Fibroblast of skin of back (primary cell): ENCODE measurements around the gene IMMP2L.

ENCODE experiments used
- DNase-seq: peaks from one replicate; pipeline ENCODE4 v3.0.0-alpha.2; 2013

The IMMP2L gene

DNA sequence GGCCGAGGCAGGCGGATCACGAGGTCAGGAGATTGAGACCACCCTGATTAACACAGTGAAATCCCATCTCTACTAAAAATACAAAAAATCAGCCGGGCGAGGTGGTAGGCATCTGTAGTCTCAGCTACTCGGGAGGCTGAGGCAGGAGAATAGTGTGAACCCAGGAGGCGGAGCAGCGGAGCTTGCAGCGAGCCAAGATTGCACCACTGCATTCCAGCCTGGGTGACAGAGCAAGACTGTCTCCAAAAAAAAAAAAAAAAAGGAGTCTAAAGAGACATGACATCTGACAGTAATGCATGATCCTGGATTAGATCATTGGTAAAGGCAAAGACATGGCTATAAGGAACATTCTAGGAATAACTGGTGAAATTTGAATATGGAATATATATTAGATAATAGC, 489.6 kb downstream of the IMMP2L start:
- DNase-seq = peak; percentile 20

DNA sequence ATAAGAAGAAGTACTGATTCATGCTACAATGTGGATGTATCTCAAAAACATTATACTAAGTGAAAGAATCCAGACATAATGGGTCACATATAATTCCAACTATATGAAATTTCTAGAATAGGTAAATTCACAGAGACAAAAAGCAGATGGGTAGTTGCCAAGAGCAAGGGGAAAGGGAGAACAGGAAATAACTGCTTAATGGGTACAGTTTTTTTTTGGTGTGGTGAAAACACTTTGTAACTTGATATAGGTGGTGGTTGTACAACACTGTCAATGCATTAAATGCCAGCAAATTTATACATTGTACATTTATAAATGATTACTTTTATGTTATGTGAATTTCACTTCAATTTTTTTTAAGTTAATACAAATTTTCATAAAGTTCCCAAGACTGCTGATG, 490.7 kb downstream of the IMMP2L start:
- no peak for DNase-seq

DNA sequence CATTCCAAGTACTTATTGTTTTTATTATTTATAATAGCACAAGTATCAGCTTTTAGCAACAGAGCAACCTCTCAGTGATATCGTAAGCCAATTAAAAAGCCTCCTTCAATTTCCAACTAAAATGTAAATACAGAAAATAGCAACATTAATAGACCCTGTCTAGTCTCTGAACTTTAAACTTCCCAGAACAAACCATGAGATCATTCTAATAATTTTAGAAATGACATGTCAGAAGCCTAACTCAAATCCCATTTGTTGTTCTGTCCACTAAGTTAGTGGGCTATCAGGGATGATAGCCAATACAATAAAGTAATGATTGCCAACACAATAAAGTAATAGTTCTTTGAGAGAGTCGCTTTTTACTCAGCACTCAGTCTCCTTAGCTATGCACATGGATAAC, 493.7 kb downstream of the IMMP2L start:
- no peak for DNase-seq

DNA sequence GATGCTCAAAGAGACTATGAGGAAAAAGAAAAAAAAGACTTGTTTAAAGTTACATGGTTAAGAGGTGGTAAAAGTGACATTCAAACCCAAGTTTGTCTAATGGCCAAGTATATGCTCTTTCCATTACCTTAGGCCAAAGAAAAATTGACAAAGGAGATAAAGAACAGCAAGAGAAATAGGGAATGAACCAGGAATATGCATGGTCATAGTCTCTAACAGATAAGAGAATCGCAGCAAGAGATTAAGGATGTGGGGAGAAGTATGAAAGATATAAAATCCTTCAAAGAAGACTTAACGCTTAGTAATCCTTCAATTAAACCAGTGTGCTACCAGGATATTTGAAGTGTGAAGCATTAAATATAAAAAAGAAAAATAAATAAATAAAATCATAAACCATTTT, 494.6 kb downstream of the IMMP2L start:
- no peak for DNase-seq

DNA sequence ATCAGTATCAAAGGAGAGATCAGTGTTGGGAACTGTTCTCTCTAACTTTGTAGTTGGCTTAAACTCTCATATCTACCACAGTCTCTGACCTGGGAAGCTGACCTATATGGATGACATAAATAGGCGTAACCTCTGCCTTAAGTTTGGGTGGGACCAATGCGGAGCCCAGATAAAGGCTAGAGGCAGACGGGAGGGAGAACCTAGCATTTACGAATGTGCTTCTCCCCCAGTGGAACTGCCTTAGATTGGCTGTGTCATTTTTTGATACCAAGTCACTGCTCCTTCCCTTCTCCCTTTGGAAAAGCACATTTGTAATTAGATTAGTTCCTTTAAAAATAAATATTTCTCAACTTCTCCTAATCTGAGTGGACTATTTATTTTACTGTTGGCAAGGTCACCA, 495.0 kb downstream of the IMMP2L start:
- no peak for DNase-seq

DNA sequence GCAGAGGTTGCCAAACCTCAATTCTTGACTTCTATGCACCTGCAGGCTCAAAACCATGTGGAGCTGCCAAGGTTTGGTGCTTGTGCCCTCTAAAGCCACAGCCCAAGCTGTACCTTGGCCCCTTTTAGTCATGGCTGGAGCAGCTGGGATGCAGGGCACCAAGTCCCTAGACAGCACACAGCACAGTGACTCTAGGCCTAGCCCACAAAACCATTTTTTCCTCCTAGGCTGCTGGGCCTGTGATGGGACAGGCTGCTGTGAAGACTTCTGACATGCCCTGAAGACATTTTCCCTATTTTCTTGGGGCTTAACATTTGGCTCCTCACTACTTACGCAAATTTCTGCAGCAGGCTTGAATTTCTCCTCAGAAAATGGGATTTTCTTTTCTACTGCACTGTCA, 499.1 kb downstream of the IMMP2L start:
- no peak for DNase-seq

DNA sequence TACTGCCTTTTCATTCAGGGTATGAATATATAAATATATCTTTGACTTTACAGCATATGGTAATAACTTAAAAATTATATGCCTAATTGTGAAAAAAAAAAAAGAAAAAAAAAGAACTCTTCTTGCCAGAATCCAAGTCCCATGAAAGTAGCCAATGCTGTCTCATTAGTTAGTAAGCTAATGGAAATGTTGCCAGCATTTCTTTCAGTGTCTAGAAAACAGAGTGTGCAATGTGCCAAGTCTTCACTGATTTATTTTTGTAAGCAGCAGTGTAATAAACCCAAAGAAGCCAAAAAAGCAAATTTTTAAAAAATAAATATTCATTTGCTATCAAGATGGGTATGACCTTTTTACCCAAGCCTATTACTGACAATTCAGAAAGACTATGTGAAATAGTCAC, 502.5 kb downstream of the IMMP2L start:
- no peak for DNase-seq

DNA sequence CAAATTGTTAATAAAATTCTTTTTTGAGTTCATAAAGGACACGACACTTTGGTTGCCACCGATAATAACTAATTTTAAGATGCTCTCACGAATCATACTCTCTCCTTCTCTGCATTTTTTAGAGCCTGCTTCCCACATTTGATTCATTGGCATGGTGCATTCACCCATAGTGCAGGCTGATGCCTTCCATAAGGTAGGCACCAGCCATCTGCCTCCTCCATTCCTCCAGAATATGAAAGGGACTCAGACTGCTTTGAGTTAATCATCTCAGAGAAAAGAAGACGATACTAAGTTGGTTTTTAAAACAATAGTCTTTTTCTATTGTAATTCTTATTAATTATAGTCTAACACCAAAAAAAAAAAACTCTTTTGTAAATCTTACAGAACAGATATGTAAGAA, 505.2 kb downstream of the IMMP2L start:
- no peak for DNase-seq

DNA sequence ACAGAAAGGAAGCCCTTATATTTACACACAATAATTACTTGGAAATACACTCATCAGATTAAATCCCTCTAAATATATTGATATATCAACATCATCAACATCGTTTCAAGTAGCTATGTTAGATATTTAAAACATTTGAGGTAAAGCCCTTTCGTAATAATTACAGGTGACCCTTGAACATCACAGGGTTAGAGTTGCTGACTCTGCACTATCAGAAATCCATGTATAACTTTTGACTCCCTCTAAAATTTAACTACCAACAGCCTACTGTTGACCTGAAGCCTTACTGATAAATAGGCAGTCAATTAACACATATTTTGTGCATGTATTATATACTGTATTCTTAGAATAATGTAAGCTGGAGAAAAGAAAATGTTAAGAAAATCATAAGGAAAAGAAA, 505.9 kb downstream of the IMMP2L start:
- no peak for DNase-seq

DNA sequence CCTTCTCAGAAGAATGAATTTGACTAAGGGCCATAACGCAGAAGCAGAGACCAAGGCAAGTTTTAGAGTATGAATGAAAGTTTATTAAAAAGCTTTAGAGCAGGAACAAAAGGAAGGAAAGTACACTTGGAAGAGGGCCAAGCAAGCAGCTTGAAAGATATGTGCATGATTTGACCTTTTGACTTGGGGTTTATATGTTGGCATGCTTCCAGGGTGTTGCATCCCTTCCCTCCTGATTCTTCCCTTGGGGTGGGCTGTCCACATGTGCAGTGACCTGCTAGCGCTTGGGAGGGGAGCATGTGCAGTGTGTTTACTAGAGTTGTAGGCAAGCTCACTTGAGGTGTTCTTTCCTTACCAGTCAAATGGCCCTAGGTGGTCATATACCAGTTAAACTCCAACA, 509.3 kb downstream of the IMMP2L start:
- DNase-seq = no peak

DNA sequence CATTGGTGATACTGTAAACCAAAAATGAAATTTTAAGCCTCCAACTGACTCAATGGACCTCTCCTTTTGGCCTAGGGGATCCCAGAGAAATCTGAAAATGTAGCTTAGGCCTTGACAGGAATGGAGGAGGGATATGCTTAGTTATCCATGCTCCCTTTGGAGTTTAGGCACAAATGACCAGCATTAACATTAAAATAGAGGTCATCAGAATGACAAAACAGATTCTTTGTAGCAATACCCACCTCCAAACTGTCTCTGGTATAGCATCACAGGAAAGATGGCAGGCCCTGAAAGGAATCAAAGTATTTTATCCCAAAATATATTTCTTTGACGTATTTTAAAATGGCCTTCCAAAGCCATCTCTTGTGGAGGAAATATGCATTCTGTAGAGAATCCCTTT, 510.5 kb downstream of the IMMP2L start:
- no peak for DNase-seq

DNA sequence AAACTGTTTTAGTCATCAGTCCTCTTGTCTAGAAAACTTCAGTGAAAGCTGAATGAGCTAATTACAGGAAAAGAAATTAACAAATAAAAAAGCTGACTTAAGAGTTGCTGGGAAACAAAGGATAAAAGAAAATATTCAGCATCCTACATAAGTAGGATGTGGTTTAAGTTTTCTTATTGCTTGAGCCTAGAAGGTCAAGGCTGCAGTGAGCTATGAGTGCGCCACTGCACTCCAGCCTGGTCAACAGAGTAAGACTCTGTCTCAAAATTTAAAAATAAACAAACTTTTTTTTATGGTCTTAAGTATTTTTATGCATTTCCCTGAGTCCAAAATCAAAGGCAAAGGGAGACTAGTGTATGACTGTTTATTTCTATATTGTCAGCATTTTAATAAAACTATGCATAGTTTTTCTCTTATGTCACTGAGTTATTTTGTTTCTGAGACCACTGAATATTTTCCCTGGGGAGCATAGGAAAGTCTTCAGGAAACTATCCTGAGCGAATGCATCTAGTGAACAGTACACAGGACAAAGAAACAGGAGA, 511.3 kb downstream of the IMMP2L start:
- DNase-seq = peak; percentile 34

DNA sequence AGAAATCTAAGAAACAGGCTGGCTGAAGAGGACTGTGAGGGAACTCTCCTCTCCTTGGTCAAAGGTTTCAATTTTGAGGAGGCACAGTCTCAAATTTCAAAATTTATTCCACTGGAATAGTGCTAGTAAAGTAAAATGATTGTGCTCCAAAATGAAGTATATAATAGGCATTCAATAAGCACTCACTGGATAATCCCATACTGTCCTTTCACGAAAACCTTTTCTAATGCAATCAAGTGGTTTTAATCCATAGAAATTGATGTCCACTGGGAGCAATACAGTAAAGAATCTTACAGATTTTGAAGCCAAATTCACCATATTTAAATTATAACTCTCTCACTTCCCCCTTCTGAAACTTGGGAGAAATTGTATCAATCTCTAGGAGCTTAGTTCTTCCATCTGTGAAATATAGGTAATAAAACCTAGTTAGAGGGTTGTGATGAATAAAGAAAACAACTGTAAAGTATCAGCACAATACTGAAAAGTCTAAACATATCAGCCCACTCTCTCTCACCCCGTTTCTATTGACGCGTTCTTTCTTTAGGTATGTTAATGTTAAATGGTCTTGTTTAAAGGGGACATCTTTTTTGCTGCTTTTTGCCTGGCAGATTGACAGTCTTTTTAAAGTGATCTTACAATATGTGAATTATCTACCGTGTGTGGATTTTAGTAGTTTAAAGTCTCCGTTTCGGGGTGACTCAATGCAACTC, 512.2 kb downstream of the IMMP2L start:
- DNase-seq = no peak

DNA sequence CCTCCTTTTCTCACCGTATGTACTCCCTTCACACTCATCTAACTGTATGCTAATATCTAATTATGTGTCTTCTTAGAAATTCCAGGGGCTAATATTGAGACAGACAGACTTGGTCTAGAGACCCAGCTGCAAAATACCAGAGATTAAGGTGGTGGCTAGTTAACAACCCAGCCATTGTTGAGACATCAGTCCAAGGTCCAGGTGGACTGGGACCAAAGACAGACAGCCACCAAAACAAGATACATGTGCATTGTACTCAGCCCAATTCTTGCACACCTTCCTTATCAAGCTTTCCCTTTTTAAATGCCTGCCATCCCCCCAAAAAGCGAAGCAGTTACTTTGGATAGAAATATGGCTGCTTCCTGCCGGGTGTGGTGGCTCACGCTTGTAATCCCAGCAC, 514.7 kb downstream of the IMMP2L start:
- no peak for DNase-seq

DNA sequence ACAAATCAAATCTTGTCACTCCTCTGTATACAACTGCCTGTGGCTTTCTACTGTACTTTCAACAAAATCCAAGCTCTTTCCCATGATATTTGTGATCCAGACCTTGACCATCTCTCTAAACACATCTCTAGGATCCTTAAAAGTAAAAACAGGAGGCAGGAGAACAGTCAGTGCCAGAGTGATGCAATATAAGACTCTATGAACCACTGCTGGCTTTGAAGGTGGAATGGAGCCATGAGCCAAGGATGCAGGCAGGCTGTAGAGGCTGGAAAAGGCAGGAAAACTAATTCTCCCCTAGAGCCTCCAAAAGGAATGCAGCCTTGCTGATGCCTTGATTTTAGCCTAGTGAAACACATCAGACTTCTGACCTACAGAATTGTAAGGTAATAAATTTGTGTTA, 516.8 kb downstream of the IMMP2L start:
- DNase-seq = no peak

DNA sequence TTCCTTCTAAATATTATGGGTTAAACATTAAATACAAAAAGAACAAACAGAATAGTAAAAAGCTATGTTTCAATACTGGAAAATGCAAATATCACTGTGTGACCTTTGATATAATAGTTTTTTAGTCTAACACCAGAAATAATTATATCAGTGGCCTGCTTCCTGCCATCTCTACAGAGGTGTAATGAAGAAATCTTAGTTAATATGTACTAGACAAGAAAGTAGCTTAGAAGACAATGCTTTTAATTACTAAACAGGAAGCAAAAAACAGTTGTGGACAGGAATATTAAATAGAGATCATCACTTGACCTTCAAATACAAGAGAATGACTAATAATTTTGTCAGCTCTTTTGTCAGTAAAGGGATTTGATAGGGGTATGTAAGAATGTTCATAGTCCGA, 518.7 kb downstream of the IMMP2L start:
- no peak for DNase-seq

DNA sequence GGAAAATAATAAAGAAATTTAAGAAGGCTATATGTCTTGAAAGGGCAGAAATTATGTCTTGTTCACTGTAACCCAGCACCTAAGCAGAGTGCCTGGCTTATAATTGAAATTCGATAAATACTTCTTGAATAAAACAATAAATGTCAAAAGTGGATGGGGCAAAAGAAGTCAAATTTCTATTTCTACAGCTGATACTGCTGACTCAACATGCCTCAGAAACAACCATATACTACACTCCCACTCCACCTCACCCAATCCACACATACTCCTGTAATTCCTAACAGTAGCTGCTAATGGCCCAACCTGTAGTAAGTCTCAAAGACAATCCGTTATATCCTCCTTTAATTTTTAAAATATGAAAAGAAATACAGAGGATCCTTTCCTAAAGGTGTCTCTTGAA, 519.5 kb downstream of the IMMP2L start:
- DNase-seq = no peak

DNA sequence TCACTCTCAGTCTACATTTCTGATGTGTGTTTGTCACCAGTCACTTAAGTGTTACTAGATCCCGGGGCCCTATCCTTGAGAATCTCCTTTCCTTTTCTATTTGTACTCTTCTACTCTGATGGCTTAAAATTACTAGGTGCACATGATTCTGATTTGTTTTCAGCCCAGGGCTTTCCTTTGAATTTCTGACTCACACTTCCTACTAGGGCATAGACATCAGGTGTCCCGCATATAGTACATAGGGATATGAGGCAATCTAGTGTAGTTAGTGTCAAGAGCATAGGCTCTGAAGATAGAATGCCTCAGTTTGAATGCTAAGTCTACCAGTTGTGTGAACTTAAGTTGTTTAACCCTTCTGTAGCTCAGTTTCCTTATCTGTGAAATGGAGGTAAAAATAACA, 520.7 kb downstream of the IMMP2L start:
- DNase-seq = no peak

DNA sequence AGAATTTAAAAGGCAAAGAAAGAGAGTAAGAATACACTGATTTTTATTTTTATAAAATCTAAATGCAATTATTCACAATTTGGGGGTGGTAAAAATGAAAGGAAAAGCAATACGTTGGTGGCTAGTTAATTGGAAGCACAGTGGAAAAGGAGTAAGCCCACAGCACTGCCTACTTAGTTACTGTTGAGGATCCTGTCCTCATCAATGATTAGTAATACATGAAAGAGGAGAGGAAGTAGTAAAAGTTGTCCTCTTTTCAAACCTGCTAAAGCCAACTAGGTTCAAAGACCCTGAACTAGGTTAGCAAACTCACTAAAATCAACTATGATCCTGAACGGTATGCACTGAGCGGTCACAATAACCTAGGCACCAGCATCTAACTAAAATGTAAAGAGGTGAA, 524.1 kb downstream of the IMMP2L start:
- no peak for DNase-seq

DNA sequence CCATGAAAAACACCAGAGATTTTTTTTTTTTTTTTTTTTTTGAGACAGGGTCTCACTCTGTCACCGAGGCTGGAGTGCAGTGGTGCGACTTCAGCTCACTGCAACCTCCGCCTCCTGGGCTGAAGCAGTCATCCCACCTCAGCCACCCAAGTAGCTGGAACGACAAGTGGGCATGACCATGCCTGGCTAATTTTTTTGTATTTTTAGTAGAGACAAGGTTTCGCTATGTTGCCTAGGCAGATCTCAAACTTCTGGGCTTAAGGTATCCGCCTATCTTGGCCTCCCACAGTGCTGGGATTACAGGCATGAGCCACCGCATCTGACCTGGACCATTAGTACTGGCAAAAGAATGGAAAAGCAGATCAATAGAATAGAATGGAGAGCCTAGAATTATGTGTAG, 530.4 kb downstream of the IMMP2L start:
- DNase-seq = no peak

DNA sequence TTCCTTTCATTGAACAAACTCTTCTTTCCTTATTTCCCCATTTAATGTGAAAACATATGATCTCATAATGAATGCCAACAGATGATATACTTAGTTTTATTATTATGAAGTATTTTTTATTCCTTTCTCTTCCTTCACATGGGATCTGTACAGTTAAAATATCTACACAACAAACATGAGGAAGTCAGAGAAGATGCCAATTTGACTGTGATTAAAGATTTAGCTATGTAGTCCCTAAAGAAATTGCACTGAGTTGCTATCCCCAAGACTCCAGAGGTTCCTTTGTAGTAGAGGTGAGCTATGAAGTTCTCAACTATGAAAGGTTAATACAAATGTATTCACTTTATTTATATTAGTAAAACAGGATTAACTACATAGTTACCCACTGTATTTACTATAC, 532.0 kb downstream of the IMMP2L start:
- peak; percentile 50 for DNase-seq

DNA sequence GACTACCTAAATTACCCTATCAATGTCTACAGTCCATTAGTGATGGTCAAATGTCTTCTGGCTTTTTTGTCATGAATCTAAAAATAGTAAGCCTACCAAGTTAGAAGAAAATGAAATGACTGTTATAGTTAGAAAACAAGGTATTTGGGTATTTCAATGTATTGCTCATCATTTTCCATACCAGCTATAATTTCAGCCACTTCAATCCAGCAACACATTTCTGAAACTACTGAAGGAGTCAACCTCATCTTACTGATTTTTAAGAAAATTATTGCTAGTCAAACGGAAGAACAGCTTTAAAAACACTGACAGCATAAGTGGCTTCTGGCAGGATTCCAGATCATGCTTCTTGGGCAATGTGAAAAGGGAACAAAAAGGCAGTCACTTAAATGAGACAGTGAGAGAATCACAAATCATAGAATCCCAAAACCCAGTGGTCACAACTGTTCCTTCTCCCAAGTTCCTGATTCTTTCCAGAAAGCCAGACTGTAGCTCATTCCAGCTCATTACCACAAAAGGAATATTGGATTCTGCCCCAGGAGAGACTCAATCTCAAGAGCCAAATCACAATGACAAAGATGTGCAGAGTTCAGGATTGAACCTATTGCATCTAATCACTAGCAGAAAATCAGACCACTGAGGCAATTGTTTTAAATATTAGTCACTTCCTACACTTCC, 532.6 kb downstream of the IMMP2L start:
- DNase-seq = peak; percentile 57

DNA sequence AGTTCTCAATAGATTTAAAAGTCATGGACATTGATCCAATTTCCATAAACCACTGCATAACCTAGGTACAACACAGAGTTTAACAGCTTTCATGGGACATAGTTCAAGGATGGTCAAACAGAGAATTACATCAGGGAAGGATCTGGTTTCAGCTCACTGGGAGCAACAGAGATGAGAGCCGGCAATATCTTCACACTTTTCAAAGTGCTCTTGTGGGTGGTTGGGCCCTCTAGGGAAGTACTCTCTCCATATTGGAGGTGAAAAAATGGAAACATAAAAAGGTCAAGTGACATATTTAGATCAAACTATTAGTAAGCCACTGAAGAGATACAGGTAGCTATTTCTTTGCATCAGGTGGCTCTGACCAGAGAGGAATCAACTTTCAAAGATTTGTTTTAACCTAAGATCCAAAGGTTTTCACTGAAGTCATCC, 533.1 kb downstream of the IMMP2L start:
- DNase-seq = no peak

DNA sequence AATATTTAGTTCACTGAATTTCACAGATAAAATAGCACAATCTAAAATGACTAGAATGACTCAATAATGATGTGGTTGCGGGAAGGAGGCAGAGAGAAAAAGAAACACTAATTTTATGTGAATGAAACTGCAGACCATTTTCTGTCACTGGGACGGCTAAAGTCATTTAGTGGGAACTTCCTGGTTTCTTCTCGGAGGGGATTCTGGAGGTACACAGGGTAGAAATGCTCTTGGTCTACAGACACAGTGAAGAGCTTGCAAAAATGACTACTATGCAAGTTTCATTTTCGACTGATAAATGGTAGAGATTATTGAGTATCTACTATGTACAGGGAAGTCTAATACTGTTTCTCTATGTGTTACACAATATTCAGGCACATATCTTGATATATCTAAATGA, 534.9 kb downstream of the IMMP2L start:
- no peak for DNase-seq
